KBM-7 (cell line): ENCODE results near the gene EIF1.
"Not testable (repeated sequence)": the region's sequence is repeated elsewhere in the genome, so short reads cannot be mapped to it uniquely, and the experiment has no call there.

Experiments used
- DNase-seq: peaks from one replicate; pipeline ENCODE4 v3.0.0-alpha.2; 2015
- in situ Hi-C: fragments of 300-500 bp; cut with MboI; formaldehyde crosslinking; loops from 2 replicates; pipeline ENCODE4 v1.14.3; 2020; ENCODE audit warnings: low sequenced_read_pairs, low pct_unique_long_range_greater_than_20kb, mixed read lengths

Gene EIF1

GRCh38 chr17:41688641-41689496 is at the start of gene EIF1:
EIF1 (plus strand) TSS chr17:41688885; CDS start chr17:41689039, 154 bp downstream.
- in situ Hi-C loops = no loop called here
- peak; percentile 99 for DNase-seq

DNA sequence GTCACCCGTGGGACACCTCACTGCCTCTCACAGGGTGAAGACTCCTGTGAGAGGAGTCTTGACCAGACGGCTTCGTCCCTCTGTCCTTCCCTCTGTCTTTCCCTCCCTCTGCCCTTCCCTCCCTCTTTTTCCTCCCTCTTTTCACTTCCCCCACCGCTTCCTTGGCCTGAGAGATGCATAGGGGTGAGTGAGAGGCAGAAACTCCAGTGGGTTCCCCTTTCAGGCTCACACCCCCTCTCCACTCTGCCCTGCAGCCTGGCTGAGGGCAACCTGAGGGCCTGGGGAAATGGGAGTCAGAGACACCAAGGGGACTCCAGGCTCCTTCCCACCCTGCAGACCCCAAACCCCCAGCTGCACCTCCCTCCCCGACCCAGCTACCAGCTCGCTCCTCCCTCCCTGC is 49.7 kb upstream of the EIF1 start:
- in situ Hi-C loops = no loop called here
- no peak for DNase-seq

- in situ Hi-C loops = no loop called here
- DNase-seq = no peak
Observed at GRCh38 chr17:41639492-41640473, 48.9 kb upstream of the EIF1 start.

DNA sequence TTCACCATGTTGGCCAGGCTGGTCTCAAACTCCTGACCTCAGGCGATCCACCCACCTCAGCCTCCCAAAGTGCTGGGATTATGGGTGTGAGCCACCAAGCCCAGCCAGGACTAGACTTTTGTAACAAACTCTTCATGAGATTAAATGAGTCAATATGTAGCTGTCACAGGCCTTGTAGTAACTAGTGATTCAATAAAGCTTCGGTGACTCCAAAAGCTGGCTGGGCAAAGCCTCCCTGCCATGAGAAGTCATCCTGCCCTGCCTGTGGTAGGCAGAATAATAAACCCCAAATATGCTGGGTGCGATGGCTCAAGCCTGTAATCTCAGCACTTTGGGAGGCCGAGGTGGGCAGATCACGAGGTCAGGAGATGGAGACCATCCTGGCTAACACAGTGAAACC is 48.1 kb upstream of the EIF1 start:
- DNase-seq, in situ Hi-C loops: not testable (repeated sequence)

DNA sequence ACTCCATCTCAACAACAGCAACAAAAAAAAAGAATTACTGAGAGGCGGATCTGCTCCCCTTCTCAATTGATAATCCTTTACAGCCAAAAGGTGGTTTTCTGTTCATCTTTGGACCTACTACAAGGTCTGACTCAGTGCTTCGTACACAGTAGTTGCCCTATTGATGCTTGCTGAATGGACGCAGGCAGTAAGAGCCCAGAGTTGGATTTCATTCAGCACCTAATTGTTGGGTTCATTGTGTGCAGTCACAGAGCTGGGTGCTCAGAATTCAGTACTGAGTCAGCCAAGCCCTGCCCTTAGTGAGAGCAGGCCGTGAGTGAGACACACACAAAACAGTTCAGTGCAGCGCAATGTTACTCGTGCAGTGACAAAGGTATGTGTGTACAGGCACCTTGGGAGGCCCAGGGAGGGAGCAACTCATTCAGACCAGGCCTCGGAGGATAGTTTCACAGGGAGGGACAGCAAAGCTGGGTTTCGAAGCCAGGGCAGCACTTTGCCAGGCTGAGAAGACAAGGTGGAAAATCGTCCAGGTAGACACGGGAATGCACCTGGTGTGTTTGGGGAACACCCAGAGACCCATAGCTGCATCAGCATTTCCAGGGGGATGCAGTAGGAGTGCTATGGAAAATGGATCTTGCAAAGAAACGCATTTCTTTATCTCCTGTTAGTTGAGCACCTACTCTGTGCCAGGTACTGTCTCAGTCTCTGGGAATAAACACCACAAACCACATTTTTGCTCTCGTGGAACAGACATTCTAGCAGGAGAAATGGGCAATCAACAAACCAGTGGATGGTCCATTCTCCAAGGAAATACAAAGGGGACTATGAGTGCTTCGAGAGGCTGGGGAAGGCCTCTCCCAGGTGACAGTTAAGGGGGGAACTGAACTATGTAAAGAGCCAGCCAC is 46.2 kb upstream of the EIF1 start:
- in situ Hi-C loops = no loop called here
- no peak for DNase-seq

GRCh38 chr17:41647038-41647813 is 41.5 kb upstream of the EIF1 start:
- in situ Hi-C loops = no loop called here

DNA sequence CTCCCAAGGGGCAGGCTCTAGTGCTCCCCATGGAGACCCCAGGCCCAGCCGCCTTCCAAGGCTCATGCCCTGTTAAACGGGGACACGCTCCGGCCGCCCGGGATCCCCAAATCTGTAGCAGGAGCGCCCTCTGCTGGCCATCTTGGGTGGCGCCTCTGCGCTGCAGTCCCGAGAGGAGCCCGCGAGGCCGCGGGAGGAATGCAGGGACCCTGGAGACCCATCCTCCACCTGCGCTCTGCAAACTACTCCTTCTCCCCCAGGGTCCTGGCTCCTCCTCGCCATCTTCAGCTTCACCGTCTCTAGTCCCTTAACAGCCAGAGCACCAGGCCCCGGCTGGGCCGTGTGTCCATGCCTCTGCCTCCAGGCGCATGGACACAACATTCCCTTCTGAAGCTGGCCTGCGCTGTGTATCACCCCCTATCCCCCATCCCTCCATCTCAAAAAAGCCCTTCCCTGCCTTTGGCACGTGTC is 40.7 kb upstream of the EIF1 start:
- DNase-seq = peak; percentile 88
- in situ Hi-C loops = no loop called here

More at GRCh38 chr17:41647038-41647813, 41.5 kb upstream of the EIF1 start:
- no peak for DNase-seq

DNA sequence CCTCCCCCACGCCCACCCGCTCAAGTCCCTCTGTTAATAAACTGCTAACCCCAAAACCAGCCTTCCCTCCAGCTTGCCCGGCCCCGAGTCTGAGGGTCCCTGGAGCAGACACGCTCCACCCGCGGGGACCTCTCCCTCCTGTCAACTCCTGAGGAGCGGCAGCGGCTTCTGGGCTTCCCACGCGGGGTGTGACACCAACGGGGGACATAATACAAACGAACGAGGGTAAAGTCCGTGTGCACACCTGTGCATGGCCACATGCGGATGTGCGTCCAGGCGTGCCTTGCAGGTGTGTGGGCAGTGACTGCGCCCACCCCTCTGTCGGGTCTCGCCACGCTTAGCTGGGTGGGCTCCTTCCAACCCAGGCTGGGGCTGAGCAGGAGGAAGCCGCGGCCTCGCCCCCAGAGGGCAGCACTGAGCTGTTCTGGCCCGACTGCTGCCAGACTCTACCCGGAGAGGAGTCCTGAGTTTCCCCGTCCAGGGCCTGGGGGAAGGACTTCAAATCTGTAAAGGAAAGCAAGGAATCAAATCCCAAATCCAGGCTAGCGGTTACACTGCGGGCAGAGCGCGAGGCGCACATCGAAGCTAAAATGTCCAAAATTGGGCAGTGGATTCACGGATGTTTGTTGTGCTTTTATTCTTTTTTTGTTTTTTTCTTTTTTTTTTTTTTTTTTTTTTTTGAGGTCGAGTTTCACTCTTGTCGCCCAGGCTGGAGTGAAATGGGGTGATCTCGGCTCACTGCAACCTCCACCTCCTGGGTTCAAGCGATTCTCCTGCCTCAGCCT is 40.1 kb upstream of the EIF1 start:
- in situ Hi-C loops = no loop called here
- DNase-seq = peak; percentile 91

DNA sequence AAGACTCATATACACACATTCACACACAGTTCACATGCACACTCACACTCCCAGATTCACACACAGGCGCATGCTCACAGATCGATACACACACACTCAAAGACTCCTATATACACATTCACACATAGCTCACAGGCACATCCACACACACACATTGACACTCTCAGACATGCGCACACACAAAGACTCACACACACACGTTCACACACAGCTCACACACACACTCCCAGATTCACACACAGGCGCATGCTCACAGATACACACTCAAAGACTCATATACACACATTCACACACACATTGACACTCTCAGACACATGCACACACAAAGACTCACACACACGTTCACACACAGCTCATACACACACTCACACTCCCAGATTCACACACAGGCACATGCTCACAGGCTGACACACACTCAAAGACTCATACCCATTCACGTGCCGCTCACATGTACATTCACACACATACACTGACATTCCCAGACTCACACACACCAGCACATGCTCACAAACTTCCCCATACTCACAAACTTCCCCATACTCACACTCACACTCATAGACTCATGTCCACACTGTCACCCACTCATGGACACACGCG is 38.7 kb upstream of the EIF1 start:
- no peak for DNase-seq
- in situ Hi-C loops = no loop called here

DNA sequence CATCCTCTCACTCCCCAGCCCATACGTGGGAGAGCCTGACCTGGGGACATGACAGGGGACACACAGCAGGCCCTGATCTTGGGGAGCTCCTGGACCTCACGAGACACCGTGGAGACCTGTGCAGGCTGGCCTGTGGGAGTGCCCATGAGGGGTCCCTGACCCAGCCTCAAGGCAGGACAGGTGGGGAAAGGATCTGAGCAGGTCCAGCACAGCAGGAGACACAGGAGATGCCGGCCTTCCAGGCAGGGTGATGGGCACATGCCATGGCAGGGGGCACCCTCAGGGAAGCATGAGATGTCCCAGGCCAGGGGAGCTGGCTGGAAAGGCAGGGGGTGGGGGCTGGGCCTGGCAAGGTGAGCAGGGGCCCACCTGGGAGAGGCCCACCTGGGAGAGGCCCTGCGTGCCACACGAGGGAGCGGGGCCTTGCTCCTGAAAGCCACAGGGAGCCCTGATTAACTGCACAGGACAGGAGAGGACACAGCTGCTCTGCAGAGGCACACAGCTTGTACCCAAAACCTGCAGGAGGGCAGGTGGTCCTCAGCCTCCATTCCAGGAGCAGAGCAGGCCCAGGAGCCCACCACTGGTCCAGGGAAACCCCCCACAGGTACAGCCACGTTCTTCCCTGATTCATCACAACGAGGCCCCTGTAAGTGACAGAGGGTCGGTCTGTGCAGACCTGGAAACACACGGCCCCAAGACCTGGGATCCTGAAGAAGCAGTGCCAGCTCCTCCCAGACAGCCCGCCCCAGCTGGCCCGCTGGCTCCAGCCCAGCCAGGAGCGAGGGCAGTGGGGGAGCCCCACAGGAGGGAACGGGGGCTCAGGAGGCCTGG is 37.7 kb upstream of the EIF1 start:
- in situ Hi-C loops = no loop called here
- no peak for DNase-seq

DNA sequence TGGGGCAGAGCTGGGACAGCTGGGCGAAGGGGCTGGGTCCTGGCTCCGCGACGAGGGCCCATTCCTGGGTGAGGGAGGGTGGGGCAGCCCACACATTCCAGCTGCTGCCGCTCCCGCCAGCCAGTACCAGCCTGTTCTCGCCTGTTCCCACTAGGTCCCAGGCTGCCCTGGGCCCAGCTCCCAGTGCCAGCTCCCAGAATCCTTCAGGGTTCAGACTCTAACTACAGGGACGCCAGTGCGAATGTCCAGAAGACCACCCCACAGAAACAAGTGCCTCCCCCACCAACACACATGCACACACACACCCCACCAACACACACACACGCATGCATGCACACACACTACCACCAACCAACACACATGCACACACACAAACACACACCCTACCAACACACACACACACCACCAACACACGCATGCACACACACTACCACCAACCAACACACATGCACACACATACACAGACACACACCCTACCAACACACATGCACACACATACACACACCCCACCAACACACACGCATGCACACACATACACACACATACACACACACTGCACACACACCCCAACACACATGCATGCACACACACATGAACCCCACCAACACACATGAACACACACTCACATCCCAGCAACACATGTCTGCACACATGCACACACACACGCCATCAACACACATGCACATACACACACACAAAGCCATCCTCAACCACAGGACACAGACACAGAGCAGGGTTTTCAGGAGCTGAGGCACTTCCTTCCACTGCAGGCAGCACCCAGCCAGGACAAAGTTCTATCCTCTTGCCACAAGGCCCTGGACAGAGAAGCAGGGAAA is 36.8 kb upstream of the EIF1 start:
- DNase-seq = no peak
- in situ Hi-C loops = no loop called here

- in situ Hi-C loops = no loop called here
- DNase-seq = no peak
Observed at GRCh38 chr17:41652461-41652970, 36.2 kb upstream of the EIF1 start.

GRCh38 chr17:41653421-41653820 is 35.3 kb upstream of the EIF1 start:
- in situ Hi-C loops = no loop called here
- DNase-seq = no peak

DNA sequence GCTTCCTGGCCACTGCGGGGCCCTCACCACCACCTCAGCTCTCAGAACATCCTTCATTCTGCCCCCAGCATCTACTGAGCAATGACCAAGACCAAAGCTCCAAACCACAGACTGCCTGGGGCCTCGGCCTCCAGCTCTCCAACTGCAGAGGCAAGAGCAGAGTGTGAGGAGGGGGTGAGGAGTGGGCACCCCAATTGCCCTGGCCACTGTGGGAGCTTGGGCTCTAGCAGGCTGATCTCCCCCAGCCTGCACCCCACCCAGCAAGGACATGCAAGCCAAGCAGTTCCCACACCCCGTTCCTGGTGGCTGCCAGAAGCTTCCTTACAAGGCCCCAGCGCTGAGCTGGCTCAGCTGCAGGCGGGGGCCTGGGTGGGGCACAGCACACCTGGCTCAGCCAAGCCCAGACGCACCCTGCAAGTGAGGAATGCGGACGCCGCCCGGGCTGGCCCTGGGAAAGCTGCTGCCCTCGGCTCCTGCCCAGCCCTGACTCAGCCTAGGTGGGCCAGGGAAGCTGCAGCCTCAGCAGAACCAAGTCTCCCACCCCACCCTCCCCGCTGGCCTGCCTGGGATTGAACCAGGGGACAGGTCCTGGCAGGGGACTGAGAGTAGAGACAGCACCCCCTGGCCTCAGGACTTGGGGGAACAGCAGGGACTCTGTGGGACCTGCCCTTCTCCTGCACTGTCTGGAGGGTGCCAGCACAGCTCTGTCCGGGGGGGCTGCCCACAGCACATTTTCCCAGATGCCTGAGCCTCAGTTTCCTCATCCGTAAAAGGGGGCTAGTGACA is 34.6 kb upstream of the EIF1 start:
- DNase-seq = no peak
- in situ Hi-C loops = no loop called here
